Measurements from ENCODE around the gene ADGRF5.

GRCh38 chr6:46832816-46833215 is 88.9 kb downstream of the ADGRF5 start:
- TF ChIP-seq CREB1 (IDR thresholded peaks at IDR 0.05; ENCODE audit: low read depth) (no peak), FOXM1 (IDR thresholded peaks at IDR 0.05; ENCODE audit: borderline replicate concordance, low read depth) (no peak), RAD21 (IDR thresholded peaks at IDR 0.05; ENCODE audit: low read depth) (no peak), REST (IDR thresholded peaks at IDR 0.05; ENCODE audit: low read depth) (no peak), CEBPB (IDR thresholded peaks at IDR 0.05) (no peak), TAF1 (IDR thresholded peaks at IDR 0.05; ENCODE audit: low read depth) (no peak), TEAD4 (IDR thresholded peaks at IDR 0.05) (no peak), EGR1 (IDR thresholded peaks at IDR 0.05) (no peak), YY1 (IDR thresholded peaks at IDR 0.05; ENCODE audit: low read depth) (no peak), EP300 (IDR thresholded peaks at IDR 0.05; ENCODE audit: borderline replicate concordance) (no peak), TCF12 (IDR thresholded peaks at IDR 0.05; ENCODE audit: low read depth) (no peak), ZBTB7A (IDR thresholded peaks at IDR 0.05; ENCODE audit: low read depth) (no peak)
- TF ChIP-seq, protein P1, sequence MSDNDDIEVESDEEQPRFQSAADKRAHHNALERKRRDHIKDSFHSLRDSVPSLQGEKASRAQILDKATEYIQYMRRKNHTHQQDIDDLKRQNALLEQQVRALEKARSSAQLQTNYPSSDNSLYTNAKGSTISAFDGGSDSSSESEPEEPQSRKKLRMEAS (IDR thresholded peaks at IDR 0.05), result no peak

Data from Ishikawa (cell line).